ENCODE results near the gene NBAS. TPM values are rescaled to one million over a fixed set of nuclear protein-coding genes. Genes with fewer than 3 reads are reported as not detected.

The NBAS gene
- polyA plus RNA-seq, 1 of the 3 experiments (the other 2 are of a cell fraction), result 12.0 TPM

- TF ChIP-seq REST (IDR thresholded peaks at IDR 0.05; ENCODE audit: low read depth, low read length) (no peak), RCOR1 (IDR thresholded peaks at IDR 0.05; ENCODE audit: low read length) (no peak), TAF1 (IDR thresholded peaks at IDR 0.05; ENCODE audit: borderline replicate concordance, low read depth, low read length) (no peak), ZBTB33 (IDR thresholded peaks at IDR 0.05; ENCODE audit: borderline replicate concordance, low read depth) (no peak), ELF1 (IDR thresholded peaks at IDR 0.05) (no peak)
Measured at GRCh38 chr2:15412779-15413178, 148.4 kb downstream of the NBAS start (continued).

GRCh38 chr2:15412309-15412708, 148.8 kb downstream of the NBAS start:
- no peak overlapping the region for H3K4me3 ChIP-seq (ENCODE audit: low read depth in 2 of 2, low read length in 1 of 2)
- H3K4me1 ChIP-seq (ENCODE audit: control insufficient read depth in 1 of 2, insufficient read depth in 2 of 2, low read depth in 1 of 2, low read length in 1 of 2), result no peaks in the 10 kb centered on the region
- H3K27ac ChIP-seq (ENCODE audit: low read depth in 2 of 2, low read length in 1 of 2), result no peak overlapping the region
- peaks cover 21 to 44% of the 10 kb centered on the region in 2 experiments for H3K36me3 ChIP-seq (replicated peaks in 1 of 2; ENCODE audit: control insufficient read depth in 1 of 2, insufficient read depth in 2 of 2, low read length in 1 of 2)
- DNase-seq, result no peak
- POLR2A ChIA-PET, result no interaction called here
- CTCF ChIA-PET, result interaction anchor here (1.0 to 1.3 kb wide), 3 partner anchors 11 to 509 kb away, joined by 3 read pairs; no protein-coding TSS in a partner anchor
- H3K9me3 ChIP-seq, result no peaks in the 10 kb centered on the region
- H3K9me2 ChIP-seq, result no peaks in the 10 kb centered on the region
- no peak overlapping the region for H3K9ac ChIP-seq
- WGBS (ENCODE audit: low lambda C conversion rate), result 97% methylated on average over 3 of the region's 3 CpGs
- H4K20me1 ChIP-seq (ENCODE audit: insufficient read depth), result no peaks in the 10 kb centered on the region
- H2AFZ ChIP-seq (ENCODE audit: low read depth), result no peak overlapping the region
- H3F3A ChIP-seq (replicated peaks; ENCODE audit: insufficient read depth), result no peaks in the 10 kb centered on the region
- H3K27me3 ChIP-seq (ENCODE audit: insufficient read depth), result no peaks in the 10 kb centered on the region
- TF ChIP-seq SMC3 (IDR thresholded peaks at IDR 0.05; ENCODE audit: low read depth, low read length) (no peak), PBX3 (IDR thresholded peaks at IDR 0.05) (no peak)
- no peaks in the 10 kb centered on the region for H3K79me2 ChIP-seq (ENCODE audit: insufficient read depth)
- no peak overlapping the region for H3K4me2 ChIP-seq

- H3K27ac ChIP-seq (ENCODE audit: low read depth in 2 of 2, low read length in 1 of 2), result no peak overlapping the region
- H2AFZ ChIP-seq (ENCODE audit: low read depth), result no peak overlapping the region
- no peaks in the 10 kb centered on the region for H3F3A ChIP-seq (replicated peaks; ENCODE audit: insufficient read depth)
- 93% methylated on average over 8 of the region's 9 CpGs for WGBS (ENCODE audit: low lambda C conversion rate)
- no peaks in the 10 kb centered on the region for H3K27me3 ChIP-seq (ENCODE audit: insufficient read depth)
- no peak overlapping the region for H3K4me3 ChIP-seq (ENCODE audit: low read depth in 2 of 2, low read length in 1 of 2)
- H3K4me2 ChIP-seq, result no peak overlapping the region
- DNase-seq, result no peak
- H3K9me2 ChIP-seq, result no peaks in the 10 kb centered on the region
- ChIA-PET CTCF (interaction anchor here (1.1 to 1.6 kb wide), 3 partner anchors 10 to 135 kb away, joined by 3 read pairs; no protein-coding TSS in a partner anchor), POLR2A (no interaction called here)
- H3K9ac ChIP-seq, result no peak overlapping the region
- H3K4me1 ChIP-seq (ENCODE audit: control insufficient read depth in 1 of 2, insufficient read depth in 2 of 2, low read depth in 1 of 2, low read length in 1 of 2), result no peaks in the 10 kb centered on the region
- H3K36me3 ChIP-seq (replicated peaks in 1 of 2; ENCODE audit: control insufficient read depth in 1 of 2, insufficient read depth in 2 of 2, low read length in 1 of 2), result peaks cover 21 to 44% of the 10 kb centered on the region in 2 experiments
- no peaks in the 10 kb centered on the region for H4K20me1 ChIP-seq (ENCODE audit: insufficient read depth)
- no peaks in the 10 kb centered on the region for H3K79me2 ChIP-seq (ENCODE audit: insufficient read depth)
- H3K9me3 ChIP-seq, result no peaks in the 10 kb centered on the region
- no peak for TF ChIP-seq MAX (IDR thresholded peaks at IDR 0.05; ENCODE audit: low read depth)
- no peak for TF ChIP-seq REST (IDR thresholded peaks at IDR 0.05; ENCODE audit: low read depth, low read length)
- TF ChIP-seq NRF1 (IDR thresholded peaks at IDR 0.05; ENCODE audit: low read depth, low read length), result no peak
- TF ChIP-seq MXI1 (IDR thresholded peaks at IDR 0.05; ENCODE audit: low read depth, low read length), result no peak
- no peak for TF ChIP-seq SIN3A (IDR thresholded peaks at IDR 0.05; ENCODE audit: borderline replicate concordance, low read depth, low read length)
- TF ChIP-seq RFX5 (IDR thresholded peaks at IDR 0.05; ENCODE audit: low read length), result no peak
- TF ChIP-seq TEAD4 (IDR thresholded peaks at IDR 0.05; ENCODE audit: borderline replicate concordance, insufficient read depth), result no peak
- TF ChIP-seq USF1 (IDR thresholded peaks at IDR 0.05; ENCODE audit: borderline replicate concordance, low read depth), result no peak
Measured at GRCh38 chr2:15410884-15411283, 150.2 kb downstream of the NBAS start.

All from SK-N-SH (cell line).